HCT116 (cell line): ENCODE results near the gene PLEKHA5. TPM values are rescaled to one million over a fixed set of nuclear protein-coding genes. Genes with fewer than 3 reads are reported as not detected.
"Not testable (repeated sequence)": the region's sequence is repeated elsewhere in the genome, so short reads cannot be mapped to it uniquely, and the experiment has no call there.

Experiments used
- ATAC-seq: fragments of 200-7000 bp; cut with Tn5 transposase; 2 replicates; pipeline ENCODE4 v1.9.1; 2020; ENCODE audit warnings: mild to moderate bottlenecking, moderate library complexity
- BruUV-seq: library from RNA; stranded (reverse); fragments of 400-500 nt; replicated peaks from 2 replicates; lab custom pipeline; 2021; lab: Mats Ljungman, UMichigan
- CTCF ChIA-PET: fragments of 300-600 bp; sonication (Branson Sonifier 250); formaldehyde crosslinking; loops from one replicate; lab custom pipeline; 2021; ENCODE audit warnings: antibody characterized with exemption; lab: Charles Lee
- POLR2A ChIA-PET: fragments of 300-600, 350-600 bp; sonication (Branson Sonifier 250); formaldehyde crosslinking; loops from one replicate; lab custom pipeline; 2021; ENCODE audit warnings: antibody characterized with exemption; lab: Charles Lee
- RAD21 ChIA-PET, 2 experiments: fragments of 300-600 bp; sonication (Branson Sonifier 250); formaldehyde crosslinking; loops; one replicate each; lab custom pipeline; 2023; ENCODE audit warnings: low total read pairs in 2 of 2; ENCODE audit not compliant: uncharacterized antibody in 2 of 2, unreplicated experiment in 2 of 2, low non-redundant PET in 1 of 2; lab: Charles Lee
- DNase-seq: peaks from one replicate; pipeline ENCODE4 v3.0.0-alpha.2; 2010; ENCODE audit warnings: low read depth, low spot score
- H2AFZ ChIP-seq: fragments of 200-600 bp; shearing (Covaris generic), sonication (generic); 2 replicates; pipeline ENCODE4 v1.6.1; 2017; ENCODE audit warnings: low read depth, mixed run types, mixed read lengths, antibody characterized with exemption, low read length; ENCODE audit not compliant: poor library complexity, severe bottlenecking
- H3K27ac ChIP-seq: 2 replicates; pipeline ENCODE4 v1.5.1; 2012; ENCODE audit warnings: low read depth, low read length
- H3K27me3 ChIP-seq: fragments of 200-600 bp; sonication (generic); 2 replicates; pipeline ENCODE4 v1.6.1; 2016; ENCODE audit warnings: mixed run types, low read length, mixed read lengths; ENCODE audit not compliant: insufficient read depth
- H3K36me3 ChIP-seq, 2 experiments: fragments of 200-500 bp in 1 of 2; fragments of 200-600 bp in 1 of 2; sonication (Bioruptor generic) in 1 of 2; sonication (generic) in 1 of 2; 2 replicates each; pipeline versions ENCODE4 v1.5.1 to v1.6.1; 2014 to 2016; ENCODE audit warnings: low read length in 2 of 2, inconsistent platforms in 1 of 2, mixed read lengths in 1 of 2, mixed run types in 1 of 2; ENCODE audit not compliant: insufficient read depth in 2 of 2, control insufficient read depth in 1 of 2
- H3K4me1 ChIP-seq, 2 experiments: fragments of 200-600 bp in 1 of 2; sonication (generic) in 1 of 2; 2 replicates each; pipeline versions ENCODE4 v1.5.1 to v1.6.1; 2012 to 2017; ENCODE audit warnings: low read length in 2 of 2, inconsistent platforms in 1 of 2, mild to moderate bottlenecking in 1 of 2, mixed read lengths in 1 of 2, mixed run types in 1 of 2, moderate library complexity in 1 of 2; ENCODE audit not compliant: insufficient read depth in 2 of 2, control insufficient read depth in 1 of 2
- H3K4me2 ChIP-seq: fragments of 200-600 bp; sonication (generic); 2 replicates; pipeline ENCODE4 v1.6.1; 2017; ENCODE audit warnings: mixed run types, low read length, mixed read lengths
- H3K4me3 ChIP-seq, 2 experiments: fragments of 200-600 bp in 1 of 2; sonication (generic) in 1 of 2; replicated peaks in 1 of 2; 2 replicates each; pipeline ENCODE4 v1.5.1; 2011 to 2016; ENCODE audit warnings: low read length in 2 of 2, control low read depth in 1 of 2, low read depth in 1 of 2, mild to moderate bottlenecking in 1 of 2, mixed read lengths in 1 of 2, mixed run types in 1 of 2
- H3K79me2 ChIP-seq: fragments of 200-600 bp; sonication (generic); 2 replicates; pipeline ENCODE4 v1.6.1; 2017; ENCODE audit warnings: mild to moderate bottlenecking, mixed run types, low read length, moderate library complexity, mixed read lengths; ENCODE audit not compliant: insufficient read depth
- H3K9ac ChIP-seq: fragments of 200-600 bp; sonication (generic); 2 replicates; pipeline ENCODE4 v1.6.1; 2016; ENCODE audit warnings: low read length, mixed read lengths
- H3K9me2 ChIP-seq: fragments of 200-600 bp; sonication (generic), shearing (Covaris generic); 2 replicates; pipeline ENCODE4 v1.6.1; 2017; ENCODE audit warnings: mixed run types, mild to moderate bottlenecking, moderate library complexity; ENCODE audit not compliant: insufficient read depth
- H3K9me3 ChIP-seq, 2 experiments: fragments of 200-500 bp in 1 of 2; fragments of 200-600 bp in 1 of 2; sonication (Bioruptor generic) in 1 of 2; sonication (generic) in 1 of 2; 2 replicates each; pipeline ENCODE4 v1.6.1; 2014 to 2017; ENCODE audit warnings: low read length in 2 of 2, mixed read lengths in 2 of 2, inconsistent platforms in 1 of 2, low read depth in 1 of 2, mild to moderate bottlenecking in 1 of 2, mixed run types in 1 of 2, moderate library complexity in 1 of 2; ENCODE audit not compliant: control insufficient read depth in 1 of 2, insufficient read depth in 1 of 2
- H4K20me1 ChIP-seq: fragments of 200-600 bp; sonication (generic), shearing (Covaris generic); 2 replicates; pipeline ENCODE4 v1.6.1; 2017; ENCODE audit warnings: mixed run types, mild to moderate bottlenecking, moderate library complexity; ENCODE audit not compliant: insufficient read depth
- CEBPB ChIP-seq: IDR thresholded peaks from 2 replicates; pipeline ENCODE4 v1.6.1; 2012; ENCODE audit warnings: low read depth
- CTCF ChIP-seq, 3 experiments: fragments of 200-600 bp in 1 of 3; sonication (generic) in 1 of 3; IDR thresholded peaks in 2 of 3; conservative IDR thresholded peaks in 1 of 3; 2 replicates each; pipeline ENCODE4 v1.5.1; 2012 to 2017; ENCODE audit warnings: low read depth in 2 of 3, low read length in 2 of 3, antibody characterized with exemption in 1 of 3, borderline replicate concordance in 1 of 3, control low read depth in 1 of 3, mild to moderate bottlenecking in 1 of 3, mixed read lengths in 1 of 3, mixed run types in 1 of 3, moderate library complexity in 1 of 3; ENCODE audit not compliant: insufficient read depth in 1 of 3
- EGR1 ChIP-seq: IDR thresholded peaks from 2 replicates; pipeline ENCODE4 v1.6.1; 2012; ENCODE audit warnings: low read depth
- EZH2 ChIP-seq: fragments of 200-600 bp; sonication (generic); IDR thresholded peaks from 2 replicates; pipeline ENCODE4 v1.6.1; 2017; ENCODE audit warnings: antibody characterized with exemption, mixed run types
- EZH2phosphoT487 ChIP-seq: fragments of 200-600 bp; IDR thresholded peaks from 2 replicates; pipeline ENCODE4 v1.6.1; 2018; ENCODE audit warnings: antibody characterized with exemption, borderline replicate concordance
- TCF7L2 ChIP-seq: IDR thresholded peaks from 2 replicates; pipeline ENCODE4 v1.7.0; 2011; ENCODE audit warnings: borderline replicate concordance, inconsistent platforms; ENCODE audit not compliant: insufficient read depth, insufficient read length; ENCODE audit errors: extremely low read depth
- intact Hi-C: fragments of 100-400 bp; cut with micrococcal nuclease; formaldehyde crosslinking; loops from 2 replicates; pipeline ENCODE4 v1.10.0; 2022
- total RNA-seq: library from RNA; stranded (reverse); gene quantifications from one replicate; pipeline ENCODE4 v1.2.1, GENCODE V29; 2021; ENCODE audit not compliant: unreplicated experiment

Gene PLEKHA5
- total RNA-seq, 1 experiment from 2014 or later = 18.9 TPM

DNA sequence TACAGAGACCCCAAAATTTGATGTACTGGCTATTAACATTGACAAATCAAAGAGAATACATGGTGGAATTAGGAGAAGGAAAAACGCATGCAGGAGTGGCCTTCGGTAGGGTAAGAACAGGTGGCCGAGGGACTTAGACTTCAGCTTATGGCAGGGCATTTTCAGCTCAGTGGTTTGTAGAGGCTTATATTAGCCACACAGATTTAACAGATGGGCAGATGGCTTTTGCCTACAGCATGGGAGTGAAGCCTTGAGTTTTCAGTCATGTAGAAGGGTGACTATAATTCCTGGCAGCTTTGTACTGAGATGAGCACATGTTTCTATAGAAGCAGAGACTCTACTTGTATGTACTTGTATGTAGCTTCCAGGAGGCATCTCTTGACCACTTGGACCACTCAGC is 40.9 kb upstream of the PLEKHA5 start:
- TF ChIP-seq CTCF (IDR thresholded peaks at IDR 0.05 in 2 of 3, conservative IDR thresholded peaks at IDR 0.05 in 1 of 3; ENCODE audit: borderline replicate concordance in 1 of 3, insufficient read depth in 1 of 3, low read depth in 2 of 3, low read length in 2 of 3) (no peak), EGR1 (no peak), EZH2 (no peak), EZH2phosphoT487 (no peak), CEBPB (no peak), TCF7L2 (no peak)
- H3K27ac ChIP-seq = no peak overlapping the region
- POLR2A ChIA-PET = no interaction called here
- no peak overlapping the region for H2AFZ ChIP-seq
- no peak overlapping the region for H3K9ac ChIP-seq
- no peaks in the 10 kb centered on the region for H3K36me3 ChIP-seq
- BruUV-seq = no TSS peak
- no peaks in the 10 kb centered on the region for H3K9me3 ChIP-seq
- H3K4me2 ChIP-seq = no peak overlapping the region
- H3K4me3 ChIP-seq = no peak overlapping the region
- no peaks in the 10 kb centered on the region for H3K9me2 ChIP-seq
- H3K79me2 ChIP-seq = no peaks in the 10 kb centered on the region
- CTCF ChIA-PET = no interaction called here
- RAD21 ChIA-PET = no interaction called here
- H3K4me1 ChIP-seq = no peaks in the 10 kb centered on the region
- H4K20me1 ChIP-seq = no peaks in the 10 kb centered on the region
- intact Hi-C loops = no loop called here
- ATAC-seq (no peak), DNase-seq (no peak)
- H3K27me3 ChIP-seq = no peaks in the 10 kb centered on the region

GRCh38 chr12:19092482-19092881 is 37.1 kb upstream of the PLEKHA5 start:
- BruUV-seq, H3K4me3 ChIP-seq, intact Hi-C loops, H2AFZ ChIP-seq, POLR2A ChIA-PET, ATAC-seq, CTCF ChIA-PET, H3K9me2 ChIP-seq, H3K4me2 ChIP-seq, H3K4me1 ChIP-seq, H3K27me3 ChIP-seq, H3K27ac ChIP-seq, H3K36me3 ChIP-seq, H4K20me1 ChIP-seq, H3K9me3 ChIP-seq, DNase-seq, H3K9ac ChIP-seq, H3K79me2 ChIP-seq, RAD21 ChIA-PET: not testable (repeated sequence)
